Measurements from ENCODE around the gene RPL7L1. TPM values are rescaled to one million over a fixed set of nuclear protein-coding genes. Genes with fewer than 3 reads are reported as not detected.
"Not testable (repeated sequence)": the region's sequence is repeated elsewhere in the genome, so short reads cannot be mapped to it uniquely, and the experiment has no call there.

The RPL7L1 gene
- total and polyA plus RNA-seq, 2 of the 13 experiments (the other 11 are each of a cell fraction or from before 2014, with no cell fraction given): 51.6 to 179 TPM

GRCh38 chr6:42888201-42888600 lies 8.8 kb downstream of the RPL7L1 start:
- POLR2A ChIA-PET: interaction anchor here (7.3 kb wide), 1 partner anchor 8 kb away, joined by 147 read pairs; the partner anchor contains the start of gene RPL7L1
- H3K4me3 ChIP-seq (replicated peaks in 1 of 3; ENCODE audit: insufficient read depth in 1 of 3, low read depth in 2 of 3, low read length in 3 of 3); in situ Hi-C loops (cut with HindIII; ENCODE audit: extremely low pct_ligation_motif_present, low pct_unique_long_range_greater_than_20kb); H3K4me2 ChIP-seq (ENCODE audit: low read depth, low read length); FAIRE-seq; intact Hi-C loops (cut with micrococcal nuclease; ENCODE audit: unreplicated experiment); H4K20me1 ChIP-seq (ENCODE audit: insufficient read depth, low read length); H3K27ac ChIP-seq (ENCODE audit: extremely low read length, insufficient read depth, low read length); H2AFZ ChIP-seq (ENCODE audit: low read length); H3K27me3 ChIP-seq (ENCODE audit: control insufficient read depth in 1 of 2, insufficient read depth in 2 of 2, low read length in 2 of 2); H3K9ac ChIP-seq (ENCODE audit: insufficient read depth, low read depth, low read length); ATAC-seq; BruUV-seq (replicated peaks); DNase-seq (ENCODE audit: low spot score); H3K9me3 ChIP-seq (ENCODE audit: low read length); CTCF ChIA-PET (ENCODE audit: low intra/inter-chr PET ratio, low total read pairs): not testable (repeated sequence)
- peaks cover 11% of the 10 kb centered on the region for H3K79me2 ChIP-seq (ENCODE audit: insufficient read depth, low read length)
- peaks cover 44% of the 10 kb centered on the region for H3K4me1 ChIP-seq (ENCODE audit: insufficient read depth, low read length)
- WGBS (ENCODE audit: low lambda C conversion rate): 93% methylated on average over 4 of the region's 4 CpGs
- peaks cover 24 to 32% of the 10 kb centered on the region in 2 experiments for H3K36me3 ChIP-seq (replicated peaks in 1 of 2; ENCODE audit: control insufficient read depth in 1 of 2, insufficient read depth in 2 of 2, low read length in 2 of 2)
- TF ChIP-seq POLR2G (IDR thresholded peaks at IDR 0.05; ENCODE audit: low read depth, low read length): 0 out of 2 replicates have a peak, but pooled peaks have one; percentile 1

- Histone ChIP-seq H3K4me1 (ENCODE audit: insufficient read depth, low read length) (peaks cover 44% of the 10 kb centered on the region), H3K79me2 (ENCODE audit: insufficient read depth, low read length) (no peaks in the 10 kb centered on the region), H3K4me2 (ENCODE audit: low read depth, low read length) (peak overlapping the region; percentile 89), H3K27ac (ENCODE audit: extremely low read length, insufficient read depth, low read length) (peak overlapping the region; percentile 94), H3K9me3 (ENCODE audit: low read length) (no peaks in the 10 kb centered on the region), H3K27me3 (ENCODE audit: control insufficient read depth in 1 of 2, insufficient read depth in 2 of 2, low read length in 2 of 2) (no peaks in the 10 kb centered on the region), H4K20me1 (ENCODE audit: insufficient read depth, low read length) (no peaks in the 10 kb centered on the region), H3K36me3 (replicated peaks in 1 of 2; ENCODE audit: control insufficient read depth in 1 of 2, insufficient read depth in 2 of 2, low read length in 2 of 2) (peaks cover 11 to 16% of the 10 kb centered on the region in 2 experiments), H3K9ac (ENCODE audit: insufficient read depth, low read depth, low read length) (peak overlapping the region; percentile 93), H2AFZ (ENCODE audit: low read length) (no peak overlapping the region), H3K4me3 (replicated peaks in 1 of 3; ENCODE audit: insufficient read depth in 1 of 3, low read depth in 2 of 3, low read length in 3 of 3) (peak overlapping the region; percentile 75 to 95 (median 86))
- DNase-seq (ENCODE audit: low spot score) (no peak), ATAC-seq (peak; percentile 4), FAIRE-seq (no peak)
- POLR2A ChIA-PET: interaction anchor here (0.6 to 7.3 kb wide), 8 partner anchors 10 to 802 kb away, joined by 3 to 147 read pairs (median 8); partner anchors contain the start of genes BICRAL, CNPY3, RPL7L1 and TBCC
- 63% methylated on average over 4 of the region's 4 CpGs for WGBS (ENCODE audit: low lambda C conversion rate)
- CTCF ChIA-PET (ENCODE audit: low intra/inter-chr PET ratio, low total read pairs): no interaction called here
- intact Hi-C loops (cut with micrococcal nuclease; ENCODE audit: unreplicated experiment): loop anchor here (1.0 to 5.0 kb wide), 2 partner anchors 11 to 163 kb away; partner anchors contain the start of gene RPL7L1
- BruUV-seq (replicated peaks): no TSS peak
- in situ Hi-C loops (cut with HindIII; ENCODE audit: extremely low pct_ligation_motif_present, low pct_unique_long_range_greater_than_20kb): no loop called here
- TF ChIP-seq ZNF775 (CRISPR knock-in tag; IDR thresholded peaks at IDR 0.05; ENCODE audit: borderline replicate concordance) (0 out of 2 replicates have a peak, but pooled peaks have one; percentile 4), DBP (CRISPR knock-in tag; IDR thresholded peaks at IDR 0.05; ENCODE audit: not compliant biosample characterization) (peak; percentile 9), MTF2 (CRISPR knock-in tag; IDR thresholded peaks at IDR 0.05; ENCODE audit: borderline replicate concordance) (no peak), ZNF124 (CRISPR knock-in tag; IDR thresholded peaks at IDR 0.05) (0 out of 2 replicates have a peak, but pooled peaks have one; percentile 9), SIN3A (IDR thresholded peaks at IDR 0.05; ENCODE audit: borderline replicate concordance, low read depth, low read length) (no peak), LCORL (IDR thresholded peaks at IDR 0.05) (no peak), LCORL (CRISPR knock-in tag; IDR thresholded peaks at IDR 0.05) (no peak), ZNF501 (CRISPR knock-in tag; IDR thresholded peaks at IDR 0.05) (no peak), CBX5 (CRISPR knock-in tag; IDR thresholded peaks at IDR 0.05; ENCODE audit: borderline replicate concordance) (no peak), GABPA (IDR thresholded peaks at IDR 0.05; ENCODE audit: low read depth, low read length) (no peak), GABPA (CRISPR knock-in tag; IDR thresholded peaks at IDR 0.05; ENCODE audit: low read depth) (no peak), ZSCAN12 (CRISPR knock-in tag; IDR thresholded peaks at IDR 0.05) (0 out of 2 replicates have a peak, but pooled peaks have one; percentile 8), ZNF281 (CRISPR knock-in tag; IDR thresholded peaks at IDR 0.05; ENCODE audit: borderline replicate concordance) (no peak), ZNF263 (CRISPR knock-in tag; IDR thresholded peaks at IDR 0.05) (no peak)
These were observed 10.4 kb downstream of the RPL7L1 start for GRCh38 chr6:42889815-42890214.
